PC-3 (cell line): ENCODE data around the gene PITRM1.

Experiments
- EZH2 ChIP-seq: fragments of 300-600 bp; sonication (generic); IDR thresholded peaks from one replicate; pipeline ENCODE4 v1.6.1; 2017; ENCODE audit warnings: antibody characterized with exemption, mild to moderate bottlenecking, low read length; ENCODE audit not compliant: unreplicated experiment
- TF ChIP-seq, protein P1 (sequence below): fragments of 300-600 bp; sonication (generic); conservative IDR thresholded peaks from 2 replicates; pipeline ENCODE4 v1.5.1; 2017; ENCODE audit warnings: antibody characterized with exemption, low read depth, mild to moderate bottlenecking, low read length

- TF ChIP-seq, protein P1, sequence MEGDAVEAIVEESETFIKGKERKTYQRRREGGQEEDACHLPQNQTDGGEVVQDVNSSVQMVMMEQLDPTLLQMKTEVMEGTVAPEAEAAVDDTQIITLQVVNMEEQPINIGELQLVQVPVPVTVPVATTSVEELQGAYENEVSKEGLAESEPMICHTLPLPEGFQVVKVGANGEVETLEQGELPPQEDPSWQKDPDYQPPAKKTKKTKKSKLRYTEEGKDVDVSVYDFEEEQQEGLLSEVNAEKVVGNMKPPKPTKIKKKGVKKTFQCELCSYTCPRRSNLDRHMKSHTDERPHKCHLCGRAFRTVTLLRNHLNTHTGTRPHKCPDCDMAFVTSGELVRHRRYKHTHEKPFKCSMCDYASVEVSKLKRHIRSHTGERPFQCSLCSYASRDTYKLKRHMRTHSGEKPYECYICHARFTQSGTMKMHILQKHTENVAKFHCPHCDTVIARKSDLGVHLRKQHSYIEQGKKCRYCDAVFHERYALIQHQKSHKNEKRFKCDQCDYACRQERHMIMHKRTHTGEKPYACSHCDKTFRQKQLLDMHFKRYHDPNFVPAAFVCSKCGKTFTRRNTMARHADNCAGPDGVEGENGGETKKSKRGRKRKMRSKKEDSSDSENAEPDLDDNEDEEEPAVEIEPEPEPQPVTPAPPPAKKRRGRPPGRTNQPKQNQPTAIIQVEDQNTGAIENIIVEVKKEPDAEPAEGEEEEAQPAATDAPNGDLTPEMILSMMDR: no peak
- TF ChIP-seq EZH2: no peak
Observed at GRCh38 chr10:3093996-3094395, 78.6 kb downstream of the PITRM1 start.
